BE2C (cell line): Measurements from ENCODE around the gene DISC1.

Source experiments
- DNase-seq: peaks from one replicate; pipeline ENCODE4 v3.0.0-alpha.2; 2020
- H3K27me3 ChIP-seq: fragments of 250-450 bp; sonication (Bioruptor Pico); 2 replicates; pipeline ENCODE4 v1.5.1; 2020; ENCODE audit warnings: mild to moderate bottlenecking
- H3K36me3 ChIP-seq: fragments of 250-450 bp; sonication (Bioruptor Pico); 2 replicates; pipeline ENCODE4 v1.5.1; 2020; ENCODE audit warnings: mild to moderate bottlenecking
- H3K4me1 ChIP-seq: fragments of 250-450 bp; sonication (Bioruptor Pico); 2 replicates; pipeline ENCODE4 v1.5.1; 2020
- H3K4me3 ChIP-seq: 2 replicates; pipeline ENCODE4 v1.5.1; 2011; ENCODE audit warnings: low read depth, low read length
- H3K9me3 ChIP-seq: fragments of 250-450 bp; sonication (Bioruptor Pico); 2 replicates; pipeline ENCODE4 v1.5.1; 2020
- CTCF ChIP-seq: IDR thresholded peaks from 2 replicates; pipeline ENCODE4 v1.5.1; 2012; ENCODE audit warnings: mild to moderate bottlenecking, low read depth, low read length

Gene DISC1

GRCh38 chr1:231681006-231681405, 54.4 kb downstream of the DISC1 start:
- TF ChIP-seq CTCF: no peak
- Histone ChIP-seq H3K9me3 (no peaks in the 10 kb centered on the region), H3K4me1 (peaks cover 3% of the 10 kb centered on the region), H3K27me3 (no peaks in the 10 kb centered on the region), H3K36me3 (no peaks in the 10 kb centered on the region), H3K4me3 (no peak overlapping the region)
- no peak for DNase-seq

- Histone ChIP-seq H3K36me3 (no peaks in the 10 kb centered on the region), H3K27me3 (no peaks in the 10 kb centered on the region), H3K9me3 (no peaks in the 10 kb centered on the region), H3K4me1 (peaks cover 3% of the 10 kb centered on the region), H3K4me3 (no peak overlapping the region)
- no peak for DNase-seq
- TF ChIP-seq CTCF: no peak
Observed at GRCh38 chr1:231682779-231683178, 56.2 kb downstream of the DISC1 start.

- Histone ChIP-seq H3K27me3 (no peaks in the 10 kb centered on the region), H3K4me3 (no peak overlapping the region), H3K36me3 (no peaks in the 10 kb centered on the region), H3K9me3 (no peaks in the 10 kb centered on the region), H3K4me1 (peaks cover 3% of the 10 kb centered on the region)
- DNase-seq: no peak
- TF ChIP-seq CTCF: no peak
Observed at GRCh38 chr1:231683439-231684165, 57.0 kb downstream of the DISC1 start.

GRCh38 chr1:231684356-231685244, 58.0 kb downstream of the DISC1 start:
- Histone ChIP-seq H3K9me3 (no peaks in the 10 kb centered on the region), H3K4me1 (no peaks in the 10 kb centered on the region), H3K27me3 (no peaks in the 10 kb centered on the region), H3K36me3 (no peaks in the 10 kb centered on the region), H3K4me3 (no peak overlapping the region)
- DNase-seq: no peak
- no peak for TF ChIP-seq CTCF

- Histone ChIP-seq H3K9me3 (no peaks in the 10 kb centered on the region), H3K4me3 (no peak overlapping the region), H3K27me3 (no peaks in the 10 kb centered on the region), H3K4me1 (no peaks in the 10 kb centered on the region), H3K36me3 (no peaks in the 10 kb centered on the region)
- no peak for DNase-seq
- no peak for TF ChIP-seq CTCF
Observed at GRCh38 chr1:231686384-231686783, 59.8 kb downstream of the DISC1 start.

GRCh38 chr1:231688989-231689388, 62.4 kb downstream of the DISC1 start:
- Histone ChIP-seq H3K9me3 (no peaks in the 10 kb centered on the region), H3K4me1 (no peaks in the 10 kb centered on the region; the same call in 1 of the 2 replicates), H3K4me3 (no peak overlapping the region), H3K36me3 (no peaks in the 10 kb centered on the region), H3K27me3 (no peaks in the 10 kb centered on the region)
- no peak for TF ChIP-seq CTCF
- no peak for DNase-seq
